Smooth muscle cell (in vitro differentiated cells): ENCODE data around the gene MEMO1. TPM values are rescaled to one million over a fixed set of nuclear protein-coding genes. Genes with fewer than 3 reads are reported as not detected.
"Not testable (repeated sequence)": the region's sequence is repeated elsewhere in the genome, so short reads cannot be mapped to it uniquely, and the experiment has no call there.

Experiments used
- DNase-seq: peaks from one replicate; lab custom pipeline; 2025; ENCODE audit not compliant: unreplicated experiment; lab: John Stamatoyannopoulos, UW
- H2AFZ ChIP-seq: fragments of 200-600 bp; sonication (generic); 2 replicates; pipeline ENCODE4 v1.6.0; 2016; ENCODE audit warnings: antibody characterized with exemption, low read depth, mild to moderate bottlenecking
- H3F3A ChIP-seq: fragments of 200-600 bp; sonication (generic); 2 replicates; pipeline ENCODE4 v1.6.0; 2017; ENCODE audit warnings: antibody characterized with exemption, low read depth
- H3K27ac ChIP-seq: fragments of 200-600 bp; sonication (generic); 2 replicates; pipeline ENCODE4 v1.5.1; 2016; ENCODE audit warnings: low read depth, mild to moderate bottlenecking
- H3K27me3 ChIP-seq: fragments of 200-600 bp; sonication (generic); 2 replicates; pipeline ENCODE4 v1.6.1; 2016; ENCODE audit warnings: low read depth, mild to moderate bottlenecking
- H3K36me3 ChIP-seq: fragments of 200-600 bp; sonication (generic); 2 replicates; pipeline ENCODE4 v1.5.1; 2016; ENCODE audit warnings: low read depth
- H3K4me1 ChIP-seq: fragments of 200-600 bp; sonication (generic); 2 replicates; pipeline ENCODE4 v1.5.1; 2016; ENCODE audit warnings: low read depth
- H3K4me2 ChIP-seq: fragments of 200-600 bp; sonication (generic); 2 replicates; pipeline ENCODE4 v1.6.0; 2016; ENCODE audit warnings: mild to moderate bottlenecking
- H3K4me3 ChIP-seq: fragments of 200-600 bp; sonication (generic); 2 replicates; pipeline ENCODE4 v1.5.1; 2016; ENCODE audit warnings: mild to moderate bottlenecking
- H3K79me2 ChIP-seq: fragments of 200-600 bp; sonication (generic); 2 replicates; pipeline ENCODE4 v1.6.0; 2016; ENCODE audit warnings: low read depth, mild to moderate bottlenecking
- H3K9ac ChIP-seq: fragments of 200-600 bp; sonication (generic); 2 replicates; pipeline ENCODE4 v1.6.0; 2016; ENCODE audit warnings: low read depth
- H3K9me3 ChIP-seq: fragments of 200-600 bp; sonication (generic); replicated peaks from 2 replicates; pipeline ENCODE4 v1.5.1; 2016; ENCODE audit warnings: low read depth
- H4K20me1 ChIP-seq: fragments of 200-600 bp; sonication (generic); 2 replicates; pipeline ENCODE4 v1.6.0; 2016; ENCODE audit warnings: low read depth
- CTCF ChIP-seq: fragments of 200-600 bp; sonication (generic); IDR thresholded peaks from 2 replicates; pipeline ENCODE4 v1.5.1; 2017; ENCODE audit warnings: borderline replicate concordance, mild to moderate bottlenecking, antibody characterized with exemption; ENCODE audit not compliant: insufficient read depth, poor library complexity, severe bottlenecking
- WGBS: methylation state at CpG from one replicate; pipeline ENCODE4 v1.1.7; 2016; ENCODE audit warnings: low lambda C conversion rate; 5-methylcytosine and 5-hydroxymethylcytosine counted together
- polyA plus RNA-seq: library from polyadenylated mRNA; unstranded; fragments of >200 nt; fragmentation: Nextera tagmentation; extraction: Ambion mirVana; gene quantifications from 2 replicates; pipeline ENCODE4 v1.2.1, GENCODE V29; 2016
- total RNA-seq: library from RNA; depleted of rRNA; stranded (reverse); fragments of >200 nt; gene quantifications from 2 replicates; pipeline ENCODE4 v1.2.3, GENCODE V29; 2014

Gene MEMO1
- total and polyA plus RNA-seq, 2 experiments from 2014 or later: 32.2 to 33.4 TPM

GRCh38 chr2:32051836-32052439 lies 41.1 kb upstream of the MEMO1 start:
- H3K36me3 ChIP-seq: no peaks in the 10 kb centered on the region
- no peaks in the 10 kb centered on the region for H3K4me1 ChIP-seq
- no peaks in the 10 kb centered on the region for H3F3A ChIP-seq
- no peaks in the 10 kb centered on the region for H3K79me2 ChIP-seq
- no peaks in the 10 kb centered on the region for H4K20me1 ChIP-seq
- no peak overlapping the region for H2AFZ ChIP-seq
- no peak for DNase-seq
- H3K27ac ChIP-seq: no peak overlapping the region
- no peak for TF ChIP-seq CTCF
- H3K9me3 ChIP-seq: no peaks in the 10 kb centered on the region
- H3K9ac ChIP-seq: no peak overlapping the region
- H3K27me3 ChIP-seq: no peaks in the 10 kb centered on the region
- H3K4me3 ChIP-seq: no peak overlapping the region
- 97% methylated on average over 11 of the region's 11 CpGs for WGBS
- no peak overlapping the region for H3K4me2 ChIP-seq

- Histone ChIP-seq H3K36me3 (no peaks in the 10 kb centered on the region), H3K4me2 (no peak overlapping the region), H3F3A (no peaks in the 10 kb centered on the region), H3K27me3 (no peaks in the 10 kb centered on the region), H3K4me3 (no peak overlapping the region), H3K4me1 (no peaks in the 10 kb centered on the region), H4K20me1 (no peaks in the 10 kb centered on the region), H3K9me3 (no peaks in the 10 kb centered on the region), H3K9ac (no peak overlapping the region), H3K27ac (no peak overlapping the region), H2AFZ (no peak overlapping the region), H3K79me2 (peaks cover 9% of the 10 kb centered on the region)
- no peak for DNase-seq
- TF ChIP-seq CTCF: no peak
- 84% methylated on average over 7 of the region's 7 CpGs for WGBS
Measured at GRCh38 chr2:32043561-32043960, 32.8 kb upstream of the MEMO1 start.

GRCh38 chr2:32039447-32040219 lies 28.8 kb upstream of the MEMO1 start, which contains the start of gene DPY30:
Gene DPY30 (minus strand): TSS chr2:32039805. CDS start chr2:32039456, 349 bp downstream.
- H3K4me2 ChIP-seq: peak within 1 kb of the TSS; percentile 88
- peak within 1 kb of the TSS; percentile 55 for H3K9ac ChIP-seq
- no peaks in the 10 kb centered on the region for H3K9me3 ChIP-seq
- peak within 1 kb of the TSS; percentile 82 for H3K4me3 ChIP-seq
- H3F3A ChIP-seq: no peaks in the 10 kb centered on the region
- DNase-seq: peak; percentile 64
- peaks cover 20% of the 10 kb centered on the region for H3K79me2 ChIP-seq
- H4K20me1 ChIP-seq: no peaks in the 10 kb centered on the region
- H2AFZ ChIP-seq: peak within 1 kb of the TSS; percentile 74
- no peaks in the 10 kb centered on the region for H3K27me3 ChIP-seq
- H3K27ac ChIP-seq: peak within 1 kb of the TSS; percentile 63
- under 1% methylated on average over 41 of the region's 43 CpGs for WGBS
- no peaks in the 10 kb centered on the region for H3K36me3 ChIP-seq
- no peak for TF ChIP-seq CTCF
- no peaks in the 10 kb centered on the region for H3K4me1 ChIP-seq

GRCh38 chr2:32034198-32034887 lies 23.5 kb upstream of the MEMO1 start:
- H3K4me1 ChIP-seq, H3K36me3 ChIP-seq, H4K20me1 ChIP-seq, H2AFZ ChIP-seq, H3K4me3 ChIP-seq, H3F3A ChIP-seq, DNase-seq, H3K4me2 ChIP-seq, H3K27me3 ChIP-seq, H3K27ac ChIP-seq, H3K9ac ChIP-seq, H3K9me3 ChIP-seq: not testable (repeated sequence)
- 94% methylated on average over 8 of the region's 8 CpGs for WGBS
- H3K79me2 ChIP-seq: peaks cover 52% of the 10 kb centered on the region

GRCh38 chr2:32018789-32019482 lies 8.1 kb upstream of the MEMO1 start:
- H3K27ac ChIP-seq, H3K4me3 ChIP-seq, H3K4me1 ChIP-seq, H3K4me2 ChIP-seq, H3K9me3 ChIP-seq, H3K79me2 ChIP-seq, H3F3A ChIP-seq, H3K36me3 ChIP-seq, DNase-seq, H3K9ac ChIP-seq, H3K27me3 ChIP-seq, H4K20me1 ChIP-seq, H2AFZ ChIP-seq: not testable (repeated sequence)
- WGBS: 94% methylated on average over 9 of the region's 9 CpGs
